ENCODE measurements around the gene KRT27. TPM values are rescaled to one million over a fixed set of nuclear protein-coding genes. Genes with fewer than 3 reads are reported as not detected.

The KRT27 gene
- total and polyA plus RNA-seq, 11 donors = not detected

DNA sequence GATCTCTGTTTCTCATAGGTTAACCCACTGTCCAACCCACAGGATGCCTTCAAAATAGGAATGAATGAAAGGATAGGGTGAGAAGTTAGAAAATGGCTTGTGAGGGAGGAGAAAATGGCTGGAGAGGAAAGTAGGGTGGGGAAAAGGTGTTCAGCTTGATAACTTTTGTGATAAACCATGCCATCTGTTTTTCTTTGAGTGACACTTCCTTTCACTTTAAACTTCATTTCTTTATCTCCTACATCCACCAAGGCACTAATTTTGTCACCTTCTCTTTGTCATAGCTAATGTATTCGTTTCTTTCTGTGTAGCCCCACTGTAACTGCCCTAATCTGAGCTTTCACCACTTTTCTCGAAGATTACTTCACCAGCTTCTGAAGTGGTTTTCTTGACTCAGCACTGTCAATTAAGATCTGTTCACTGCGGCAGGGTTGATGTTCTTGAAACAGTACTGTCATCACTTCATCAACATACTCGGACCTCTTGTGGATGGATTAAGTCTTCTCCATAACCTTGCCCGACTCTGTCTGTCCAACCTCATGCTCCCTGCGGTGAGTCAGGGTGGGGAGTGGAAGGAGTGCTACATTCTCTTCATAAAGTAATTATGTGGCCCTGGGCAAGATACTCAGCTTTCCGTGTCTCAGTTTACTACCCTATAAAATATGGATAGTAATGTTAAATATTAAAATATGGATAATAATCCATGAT, 45.5 kb upstream of the KRT27 start:
- H3K4me3 ChIP-seq = no peak overlapping the region
- no peaks in the 10 kb centered on the region for H3K9me3 ChIP-seq
- no peaks in the 10 kb centered on the region for H3K27me3 ChIP-seq
- TF ChIP-seq, protein P1, sequence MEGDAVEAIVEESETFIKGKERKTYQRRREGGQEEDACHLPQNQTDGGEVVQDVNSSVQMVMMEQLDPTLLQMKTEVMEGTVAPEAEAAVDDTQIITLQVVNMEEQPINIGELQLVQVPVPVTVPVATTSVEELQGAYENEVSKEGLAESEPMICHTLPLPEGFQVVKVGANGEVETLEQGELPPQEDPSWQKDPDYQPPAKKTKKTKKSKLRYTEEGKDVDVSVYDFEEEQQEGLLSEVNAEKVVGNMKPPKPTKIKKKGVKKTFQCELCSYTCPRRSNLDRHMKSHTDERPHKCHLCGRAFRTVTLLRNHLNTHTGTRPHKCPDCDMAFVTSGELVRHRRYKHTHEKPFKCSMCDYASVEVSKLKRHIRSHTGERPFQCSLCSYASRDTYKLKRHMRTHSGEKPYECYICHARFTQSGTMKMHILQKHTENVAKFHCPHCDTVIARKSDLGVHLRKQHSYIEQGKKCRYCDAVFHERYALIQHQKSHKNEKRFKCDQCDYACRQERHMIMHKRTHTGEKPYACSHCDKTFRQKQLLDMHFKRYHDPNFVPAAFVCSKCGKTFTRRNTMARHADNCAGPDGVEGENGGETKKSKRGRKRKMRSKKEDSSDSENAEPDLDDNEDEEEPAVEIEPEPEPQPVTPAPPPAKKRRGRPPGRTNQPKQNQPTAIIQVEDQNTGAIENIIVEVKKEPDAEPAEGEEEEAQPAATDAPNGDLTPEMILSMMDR (IDR thresholded peaks at IDR 0.05) = no peak
- WGBS, 4 donors = 22 to 34% (median 28%) methylated on average over 7 of the region's 7 CpGs
- H3K36me3 ChIP-seq = no peaks in the 10 kb centered on the region
- ATAC-seq (peak in 1 of 4 donors; percentile 61), DNase-seq (no peak)
- peaks cover 0 to 24% (median 13%) of the 10 kb centered on the region in 12 donors for H3K4me1 ChIP-seq
- peak overlapping the region; percentile 25 to 72 (median 50) for H3K27ac ChIP-seq
- intact Hi-C loops (cut with DNase I) = no loop called here

DNA sequence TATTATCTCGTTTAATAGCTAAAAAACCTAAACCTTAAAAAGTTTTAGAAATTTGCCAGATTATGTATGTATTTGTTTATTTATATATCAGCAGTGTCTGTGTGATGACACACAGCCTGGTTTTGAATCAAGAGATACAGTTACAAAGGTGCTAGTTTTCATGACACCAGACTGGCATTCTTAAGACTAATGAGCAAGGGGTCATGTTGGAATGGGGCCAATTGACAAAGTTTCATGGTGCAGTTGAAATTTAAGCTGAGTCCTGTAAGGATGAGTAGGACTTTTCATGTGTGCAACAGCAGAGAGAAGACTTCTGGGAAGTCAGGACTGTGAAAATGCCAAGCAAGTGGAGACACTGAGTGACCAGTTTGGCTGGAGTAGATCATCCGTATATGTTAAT, 43.2 kb upstream of the KRT27 start:
- Histone ChIP-seq H3K27me3 (no peaks in the 10 kb centered on the region), H3K9me3 (no peaks in the 10 kb centered on the region), H3K27ac (no peak overlapping the region), H3K4me1 (peaks cover 0 to 28% (median 14%) of the 10 kb centered on the region in 12 donors), H3K4me3 (no peak overlapping the region), H3K36me3 (peaks cover 0 to 3% (median 0%) of the 10 kb centered on the region in 9 donors)
- WGBS, 4 donors = 94 to 100% (median 96%) methylated on average over 2 of the region's 2 CpGs
- no peak for ATAC-seq
- intact Hi-C loops (cut with DNase I) = no loop called here
- TF ChIP-seq, protein P1 (IDR thresholded peaks at IDR 0.05) = no peak
- no peak for TF ChIP-seq POLR2A (IDR thresholded peaks at IDR 0.05)
- no peak for DNase-seq

DNA sequence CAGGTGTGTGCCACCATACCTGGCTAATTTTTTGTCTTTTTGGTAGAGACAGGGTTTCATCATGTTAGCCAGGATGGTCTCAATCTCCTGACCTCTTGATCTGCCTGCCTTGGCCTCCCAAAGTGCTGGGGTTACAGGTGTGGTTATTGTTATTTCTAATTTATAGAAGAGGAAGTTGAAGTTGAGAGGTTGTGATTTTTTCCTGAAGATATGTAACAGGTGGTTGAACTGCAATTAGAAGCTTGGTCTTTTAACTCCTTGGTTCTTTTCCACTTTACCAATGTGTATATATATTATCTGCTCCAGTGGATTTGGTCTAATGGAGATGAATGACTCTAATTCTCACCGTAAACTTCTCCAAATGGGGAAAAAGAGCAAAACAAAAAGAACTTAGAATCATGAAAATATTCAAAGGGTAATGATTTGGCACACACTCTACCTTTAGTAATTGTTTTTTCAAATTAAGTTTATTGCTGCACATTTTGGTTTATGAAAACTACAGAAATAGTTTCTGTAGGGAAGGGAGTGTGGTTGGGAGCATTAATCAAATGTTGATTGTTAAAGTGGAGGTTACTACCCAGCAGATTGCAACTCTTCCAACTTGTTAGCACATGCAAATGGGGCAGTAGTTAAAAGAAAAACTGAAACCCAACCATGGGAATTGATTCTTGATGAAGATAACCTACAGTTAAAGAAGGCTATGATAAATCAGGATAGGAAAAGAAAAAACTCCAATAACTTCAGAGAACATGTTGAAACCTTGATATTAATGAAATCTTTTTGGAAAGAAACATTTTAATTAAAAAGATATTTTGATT, 41.9 kb upstream of the KRT27 start:
- Histone ChIP-seq H3K27me3 (no peaks in the 10 kb centered on the region), H3K9me3 (no peaks in the 10 kb centered on the region), H3K36me3 (peaks cover 0 to 3% (median 0%) of the 10 kb centered on the region in 9 donors), H3K4me3 (no peak overlapping the region), H3K4me1 (peaks cover 0 to 34% (median 23%) of the 10 kb centered on the region in 12 donors), H3K27ac (no peak overlapping the region)
- DNase-seq = no peak
- TF ChIP-seq POLR2A (IDR thresholded peaks at IDR 0.05) = no peak
- TF ChIP-seq, protein P1 (IDR thresholded peaks at IDR 0.05) = no peak
- no peak for ATAC-seq
- 96 to 100% (median 98%) methylated on average over 1 of the region's 1 CpG for WGBS, 4 donors
- intact Hi-C loops (cut with DNase I) = no loop called here

DNA sequence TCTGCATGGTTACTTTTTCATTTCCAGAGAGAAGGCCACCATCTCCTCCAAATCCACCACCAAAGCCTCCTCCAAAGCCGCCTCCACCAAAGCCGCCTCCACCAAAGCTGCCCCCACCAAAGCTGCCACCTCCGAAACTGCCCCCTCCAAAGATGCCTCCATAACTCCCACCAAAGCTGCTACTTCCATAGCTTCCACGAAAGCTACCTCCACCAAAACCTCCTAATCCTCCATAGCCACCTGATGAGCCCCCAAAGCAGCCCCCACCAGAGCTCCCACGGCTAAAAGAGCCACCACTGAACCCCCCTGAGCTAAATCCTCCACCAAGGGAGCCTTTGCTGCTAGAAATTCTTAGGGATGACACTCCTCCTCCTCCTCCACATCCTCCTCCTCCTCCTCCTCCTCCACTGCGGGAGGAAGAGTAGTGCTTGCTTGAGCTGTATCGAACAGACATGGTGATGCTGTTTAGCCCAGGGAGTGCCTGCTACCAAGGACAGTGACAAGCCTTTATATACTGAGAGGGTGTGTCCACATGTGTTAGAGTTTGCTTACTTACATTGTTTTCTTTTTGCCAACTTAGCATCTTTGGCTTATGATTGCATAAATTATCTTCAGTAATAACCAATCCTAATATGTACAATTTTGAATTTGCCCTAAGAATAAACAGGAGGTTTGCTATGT, 39.9 kb upstream of the KRT27 start, which contains the start of gene KRT10:
TSS of gene KRT10 (minus strand) at position 483 of the 681 bp plus-strand sequence. CDS start at position 454, 29 bp downstream.
- DNase-seq = no peak
- Histone ChIP-seq H3K4me3 (no peak within 1 kb of the TSS), H3K27me3 (no peaks in the 10 kb centered on the region), H3K4me1 (peaks cover 0 to 33% (median 14%) of the 10 kb centered on the region in 12 donors), H3K27ac (no peak within 1 kb of the TSS), H3K36me3 (peaks cover 0 to 10% (median 5%) of the 10 kb centered on the region in 9 donors), H3K9me3 (no peaks in the 10 kb centered on the region)
- TF ChIP-seq, protein P1 (IDR thresholded peaks at IDR 0.05) = no peak
- no peak for TF ChIP-seq POLR2A (IDR thresholded peaks at IDR 0.05)
- no peak for ATAC-seq
- 71 to 88% (median 78%) methylated on average over 7 of the region's 7 CpGs for WGBS, 4 donors
- intact Hi-C loops (cut with DNase I) = no loop called here
